ENCODE results near the gene GAREM1.
A peak's percentile ranks its signal among the peaks of the same experiment; 100 is the strongest.

GAREM1 gene

GRCh38 chr18:32303400-32303799 lies 167.3 kb downstream of the GAREM1 start:
- Histone ChIP-seq H3K27ac (ENCODE audit: low read depth, low read length, severe bottlenecking) (no peak overlapping the region), H3K4me3 (ENCODE audit: extremely low read depth, insufficient read depth, low read length, poor library complexity, severe bottlenecking) (no peak overlapping the region), H3K4me1 (ENCODE audit: control insufficient read depth, insufficient read depth, low read length, poor library complexity, severe bottlenecking) (peaks cover 8% of the 10 kb centered on the region), H3K9me3 (ENCODE audit: control insufficient read depth, low read length) (no peaks in the 10 kb centered on the region), H3K36me3 (ENCODE audit: control insufficient read depth, insufficient read depth, low read length) (no peaks in the 10 kb centered on the region)
- 100% methylated on average over 2 of the region's 4 CpGs for WGBS, 2 experiments (ENCODE audit: insufficient coverage in 2 of 2)

- 72 to 93% methylated on average over 4 to 5 of the region's 5 CpGs for WGBS, 2 experiments (ENCODE audit: insufficient coverage in 2 of 2)
- H3K4me1 ChIP-seq (ENCODE audit: control insufficient read depth, insufficient read depth, low read length, poor library complexity, severe bottlenecking), result peaks cover 9% of the 10 kb centered on the region
- no peaks in the 10 kb centered on the region for H3K9me3 ChIP-seq (ENCODE audit: control insufficient read depth, low read length)
- H3K27ac ChIP-seq (ENCODE audit: low read depth, low read length, severe bottlenecking), result peak overlapping the region; percentile 29
- H3K36me3 ChIP-seq (ENCODE audit: control insufficient read depth, insufficient read depth, low read length), result no peaks in the 10 kb centered on the region
- H3K4me3 ChIP-seq (ENCODE audit: extremely low read depth, insufficient read depth, low read length, poor library complexity, severe bottlenecking), result no peak overlapping the region
These were observed 167.9 kb downstream of the GAREM1 start for GRCh38 chr18:32302806-32303205.

GRCh38 chr18:32301976-32302743 lies 168.5 kb downstream of the GAREM1 start:
- no peak overlapping the region for H3K4me3 ChIP-seq (ENCODE audit: extremely low read depth, insufficient read depth, low read length, poor library complexity, severe bottlenecking)
- H3K9me3 ChIP-seq (ENCODE audit: control insufficient read depth, low read length), result no peaks in the 10 kb centered on the region
- no CpG with 5 or more reads among the region's 2 CpGs for WGBS, 2 experiments (ENCODE audit: insufficient coverage in 2 of 2)
- H3K4me1 ChIP-seq (ENCODE audit: control insufficient read depth, insufficient read depth, low read length, poor library complexity, severe bottlenecking), result peaks cover 9% of the 10 kb centered on the region
- no peaks in the 10 kb centered on the region for H3K36me3 ChIP-seq (ENCODE audit: control insufficient read depth, insufficient read depth, low read length)
- H3K27ac ChIP-seq (ENCODE audit: low read depth, low read length, severe bottlenecking), result no peak overlapping the region

GRCh38 chr18:32301361-32301760 lies 169.3 kb downstream of the GAREM1 start:
- Histone ChIP-seq H3K4me1 (ENCODE audit: control insufficient read depth, insufficient read depth, low read length, poor library complexity, severe bottlenecking) (peaks cover 9% of the 10 kb centered on the region), H3K9me3 (ENCODE audit: control insufficient read depth, low read length) (no peaks in the 10 kb centered on the region), H3K27ac (ENCODE audit: low read depth, low read length, severe bottlenecking) (no peak overlapping the region), H3K4me3 (ENCODE audit: extremely low read depth, insufficient read depth, low read length, poor library complexity, severe bottlenecking) (no peak overlapping the region), H3K36me3 (ENCODE audit: control insufficient read depth, insufficient read depth, low read length) (no peaks in the 10 kb centered on the region)
- WGBS, 2 experiments (ENCODE audit: insufficient coverage in 2 of 2), result 95 to 96% methylated on average over 4 of the region's 4 CpGs

- Histone ChIP-seq H3K27ac (ENCODE audit: low read depth, low read length, severe bottlenecking) (no peak overlapping the region), H3K4me1 (ENCODE audit: control insufficient read depth, insufficient read depth, low read length, poor library complexity, severe bottlenecking) (peaks cover 9% of the 10 kb centered on the region), H3K36me3 (ENCODE audit: control insufficient read depth, insufficient read depth, low read length) (no peaks in the 10 kb centered on the region), H3K4me3 (ENCODE audit: extremely low read depth, insufficient read depth, low read length, poor library complexity, severe bottlenecking) (no peak overlapping the region), H3K9me3 (ENCODE audit: control insufficient read depth, low read length) (no peaks in the 10 kb centered on the region)
- WGBS, 2 experiments (ENCODE audit: insufficient coverage in 2 of 2), result 100% methylated on average over 1 to 2 of the region's 5 CpGs
These were observed 169.8 kb downstream of the GAREM1 start for GRCh38 chr18:32300914-32301313.

- no peaks in the 10 kb centered on the region for H3K36me3 ChIP-seq (ENCODE audit: control insufficient read depth, insufficient read depth, low read length)
- no peaks in the 10 kb centered on the region for H3K9me3 ChIP-seq (ENCODE audit: control insufficient read depth, low read length)
- WGBS, 2 experiments (ENCODE audit: insufficient coverage in 2 of 2), result no CpG with 5 or more reads among the region's 1 CpG
- H3K4me3 ChIP-seq (ENCODE audit: extremely low read depth, insufficient read depth, low read length, poor library complexity, severe bottlenecking), result no peak overlapping the region
- peaks cover 9% of the 10 kb centered on the region for H3K4me1 ChIP-seq (ENCODE audit: control insufficient read depth, insufficient read depth, low read length, poor library complexity, severe bottlenecking)
- H3K27ac ChIP-seq (ENCODE audit: low read depth, low read length, severe bottlenecking), result no peak overlapping the region
These were observed 171.2 kb downstream of the GAREM1 start for GRCh38 chr18:32299484-32299883.

GRCh38 chr18:32298171-32298667 lies 172.5 kb downstream of the GAREM1 start:
- WGBS, 2 experiments (ENCODE audit: insufficient coverage in 2 of 2), result 82 to 90% methylated on average over 2 of the region's 6 CpGs
- Histone ChIP-seq H3K27ac (ENCODE audit: low read depth, low read length, severe bottlenecking) (peak overlapping the region; percentile 26), H3K4me1 (ENCODE audit: control insufficient read depth, insufficient read depth, low read length, poor library complexity, severe bottlenecking) (peaks cover 9% of the 10 kb centered on the region), H3K36me3 (ENCODE audit: control insufficient read depth, insufficient read depth, low read length) (no peaks in the 10 kb centered on the region), H3K4me3 (ENCODE audit: extremely low read depth, insufficient read depth, low read length, poor library complexity, severe bottlenecking) (no peak overlapping the region), H3K9me3 (ENCODE audit: control insufficient read depth, low read length) (no peaks in the 10 kb centered on the region)

GRCh38 chr18:32297579-32298170 lies 173.0 kb downstream of the GAREM1 start:
- H3K27ac ChIP-seq (ENCODE audit: low read depth, low read length, severe bottlenecking), result no peak overlapping the region
- H3K4me3 ChIP-seq (ENCODE audit: extremely low read depth, insufficient read depth, low read length, poor library complexity, severe bottlenecking), result no peak overlapping the region
- H3K36me3 ChIP-seq (ENCODE audit: control insufficient read depth, insufficient read depth, low read length), result no peaks in the 10 kb centered on the region
- H3K4me1 ChIP-seq (ENCODE audit: control insufficient read depth, insufficient read depth, low read length, poor library complexity, severe bottlenecking), result peaks cover 6% of the 10 kb centered on the region
- H3K9me3 ChIP-seq (ENCODE audit: control insufficient read depth, low read length), result no peaks in the 10 kb centered on the region
- 80% methylated on average over 1 to 2 of the region's 5 CpGs for WGBS, 2 experiments (ENCODE audit: insufficient coverage in 2 of 2)

GRCh38 chr18:32296851-32297250 lies 173.8 kb downstream of the GAREM1 start:
- H3K27ac ChIP-seq (ENCODE audit: low read depth, low read length, severe bottlenecking), result no peak overlapping the region
- 94 to 100% methylated on average over 1 to 2 of the region's 2 CpGs for WGBS, 2 experiments (ENCODE audit: insufficient coverage in 2 of 2)
- no peaks in the 10 kb centered on the region for H3K9me3 ChIP-seq (ENCODE audit: control insufficient read depth, low read length)
- peaks cover 4% of the 10 kb centered on the region for H3K4me1 ChIP-seq (ENCODE audit: control insufficient read depth, insufficient read depth, low read length, poor library complexity, severe bottlenecking)
- H3K36me3 ChIP-seq (ENCODE audit: control insufficient read depth, insufficient read depth, low read length), result no peaks in the 10 kb centered on the region
- no peak overlapping the region for H3K4me3 ChIP-seq (ENCODE audit: extremely low read depth, insufficient read depth, low read length, poor library complexity, severe bottlenecking)

GRCh38 chr18:32295604-32296003 lies 175.1 kb downstream of the GAREM1 start:
- Histone ChIP-seq H3K4me1 (ENCODE audit: control insufficient read depth, insufficient read depth, low read length, poor library complexity, severe bottlenecking) (peaks cover 3% of the 10 kb centered on the region), H3K4me3 (ENCODE audit: extremely low read depth, insufficient read depth, low read length, poor library complexity, severe bottlenecking) (no peak overlapping the region), H3K36me3 (ENCODE audit: control insufficient read depth, insufficient read depth, low read length) (no peaks in the 10 kb centered on the region), H3K9me3 (ENCODE audit: control insufficient read depth, low read length) (no peaks in the 10 kb centered on the region), H3K27ac (ENCODE audit: low read depth, low read length, severe bottlenecking) (no peak overlapping the region)
- WGBS, 2 experiments (ENCODE audit: insufficient coverage in 2 of 2), result 80 to 100% methylated on average over 1 of the region's 3 CpGs

GRCh38 chr18:32293107-32293506 lies 177.6 kb downstream of the GAREM1 start:
- Histone ChIP-seq H3K27ac (ENCODE audit: low read depth, low read length, severe bottlenecking) (no peak overlapping the region), H3K4me3 (ENCODE audit: extremely low read depth, insufficient read depth, low read length, poor library complexity, severe bottlenecking) (no peak overlapping the region), H3K36me3 (ENCODE audit: control insufficient read depth, insufficient read depth, low read length) (no peaks in the 10 kb centered on the region), H3K4me1 (ENCODE audit: control insufficient read depth, insufficient read depth, low read length, poor library complexity, severe bottlenecking) (no peaks in the 10 kb centered on the region), H3K9me3 (ENCODE audit: control insufficient read depth, low read length) (no peaks in the 10 kb centered on the region)
- 100% methylated on average over 1 of the region's 2 CpGs; no CpG with 5 or more reads in 1 of the 2 experiments for WGBS, 2 experiments (ENCODE audit: insufficient coverage in 2 of 2)

All from mesodermal cell (in vitro differentiated cells).